ENCODE measurements around the gene TRAP1.
"Not testable (repeated sequence)": the region's sequence is repeated elsewhere in the genome, so short reads cannot be mapped to it uniquely, and the experiment has no call there.

The TRAP1 gene

GRCh38 chr16:3736116-3736515 is 18.8 kb upstream of the TRAP1 start:
- DNase-seq (ENCODE audit: low read depth in 2 of 2) = no peak

- no peak for DNase-seq (ENCODE audit: low read depth in 2 of 2)
Observed at GRCh38 chr16:3735541-3735940, 18.2 kb upstream of the TRAP1 start.

GRCh38 chr16:3734758-3735221 is 17.5 kb upstream of the TRAP1 start:
- DNase-seq (ENCODE audit: low read depth in 2 of 2) = no peak

- no peak for DNase-seq (ENCODE audit: low read depth in 2 of 2)
Observed at GRCh38 chr16:3734084-3734757, 16.9 kb upstream of the TRAP1 start.

GRCh38 chr16:3732171-3732570 is 14.8 kb upstream of the TRAP1 start:
- no peak for DNase-seq (ENCODE audit: low read depth in 2 of 2)

- no peak for DNase-seq (ENCODE audit: low read depth in 2 of 2)
Observed at GRCh38 chr16:3731126-3731935, 14.0 kb upstream of the TRAP1 start.

GRCh38 chr16:3730161-3731125 is 13.1 kb upstream of the TRAP1 start:
- no peak for DNase-seq (ENCODE audit: low read depth in 2 of 2)

- no peak for DNase-seq (ENCODE audit: low read depth in 2 of 2)
Observed at GRCh38 chr16:3729161-3730112, 12.1 kb upstream of the TRAP1 start.

- no peak for DNase-seq (ENCODE audit: low read depth in 2 of 2)
Observed at GRCh38 chr16:3728424-3729160, 11.3 kb upstream of the TRAP1 start.

GRCh38 chr16:3727806-3728381 is 10.6 kb upstream of the TRAP1 start:
- DNase-seq (ENCODE audit: low read depth in 2 of 2) = no peak

- DNase-seq (ENCODE audit: low read depth in 2 of 2) = no peak
Observed at GRCh38 chr16:3726021-3726687, 8.8 kb upstream of the TRAP1 start.

- no peak for DNase-seq (ENCODE audit: low read depth in 2 of 2)
Observed at GRCh38 chr16:3725276-3725675, 8.0 kb upstream of the TRAP1 start.

GRCh38 chr16:3722508-3722907 is 5.2 kb upstream of the TRAP1 start:
- no peak for DNase-seq (ENCODE audit: low read depth in 2 of 2)

- no peak for DNase-seq (ENCODE audit: low read depth in 2 of 2)
Observed at GRCh38 chr16:3720418-3720817, 3.1 kb upstream of the TRAP1 start.

- no peak for DNase-seq (ENCODE audit: low read depth in 2 of 2)
Observed at GRCh38 chr16:3718628-3719027, 1.3 kb upstream of the TRAP1 start.

GRCh38 chr16:3718019-3718391 is 681 bp upstream of the TRAP1 start:
- no peak for DNase-seq (ENCODE audit: low read depth in 2 of 2)

GRCh38 chr16:3716831-3717234 is 491 bp downstream of the TRAP1 start:
- no peak for DNase-seq (ENCODE audit: low read depth in 2 of 2)

GRCh38 chr16:3715430-3715829 is 1.9 kb downstream of the TRAP1 start:
- DNase-seq (ENCODE audit: low read depth in 2 of 2) = no peak

- DNase-seq (ENCODE audit: low read depth in 2 of 2) = not testable (repeated sequence)
Observed at GRCh38 chr16:3714378-3714777, 2.9 kb downstream of the TRAP1 start.

All from stimulated activated CD8-positive, alpha-beta memory T cell treated with anti-CD3 and anti-CD28 coated beads, Interleukin-7, amount 100 ng/mL, for 1 hour (primary cell).